ENCODE data around the gene XRCC4.

XRCC4 gene

DNA sequence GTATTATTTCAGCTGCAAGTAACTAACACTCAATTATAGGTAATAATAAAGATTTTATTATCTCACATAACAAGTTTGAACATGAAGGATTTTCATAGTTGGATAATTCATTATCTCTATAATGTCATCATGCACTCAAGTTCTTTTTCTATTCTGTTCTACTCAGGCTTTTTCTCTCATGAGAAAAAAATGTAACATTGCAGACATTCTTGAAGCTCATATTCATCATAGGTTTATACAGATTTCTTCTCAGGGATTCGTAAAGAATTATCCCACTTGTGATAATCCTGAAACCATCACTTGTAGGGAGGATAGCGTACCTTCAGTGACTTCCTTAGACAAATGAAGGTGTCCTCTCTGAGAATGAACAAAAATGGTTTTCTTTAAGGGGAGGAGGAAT lies 150.3 kb downstream of the XRCC4 start:
- TF ChIP-seq, protein P1, sequence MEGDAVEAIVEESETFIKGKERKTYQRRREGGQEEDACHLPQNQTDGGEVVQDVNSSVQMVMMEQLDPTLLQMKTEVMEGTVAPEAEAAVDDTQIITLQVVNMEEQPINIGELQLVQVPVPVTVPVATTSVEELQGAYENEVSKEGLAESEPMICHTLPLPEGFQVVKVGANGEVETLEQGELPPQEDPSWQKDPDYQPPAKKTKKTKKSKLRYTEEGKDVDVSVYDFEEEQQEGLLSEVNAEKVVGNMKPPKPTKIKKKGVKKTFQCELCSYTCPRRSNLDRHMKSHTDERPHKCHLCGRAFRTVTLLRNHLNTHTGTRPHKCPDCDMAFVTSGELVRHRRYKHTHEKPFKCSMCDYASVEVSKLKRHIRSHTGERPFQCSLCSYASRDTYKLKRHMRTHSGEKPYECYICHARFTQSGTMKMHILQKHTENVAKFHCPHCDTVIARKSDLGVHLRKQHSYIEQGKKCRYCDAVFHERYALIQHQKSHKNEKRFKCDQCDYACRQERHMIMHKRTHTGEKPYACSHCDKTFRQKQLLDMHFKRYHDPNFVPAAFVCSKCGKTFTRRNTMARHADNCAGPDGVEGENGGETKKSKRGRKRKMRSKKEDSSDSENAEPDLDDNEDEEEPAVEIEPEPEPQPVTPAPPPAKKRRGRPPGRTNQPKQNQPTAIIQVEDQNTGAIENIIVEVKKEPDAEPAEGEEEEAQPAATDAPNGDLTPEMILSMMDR (IDR thresholded peaks at IDR 0.05; ENCODE audit: low read depth, low read length), result no peak
- H3K4me3 ChIP-seq (ENCODE audit: low read depth, low read length), result no peak overlapping the region
- in situ Hi-C loops (cut with HindIII; ENCODE audit: low sequenced_read_pairs), result no loop called here
- no peak for DNase-seq (ENCODE audit: low read depth, low spot score)

DNA sequence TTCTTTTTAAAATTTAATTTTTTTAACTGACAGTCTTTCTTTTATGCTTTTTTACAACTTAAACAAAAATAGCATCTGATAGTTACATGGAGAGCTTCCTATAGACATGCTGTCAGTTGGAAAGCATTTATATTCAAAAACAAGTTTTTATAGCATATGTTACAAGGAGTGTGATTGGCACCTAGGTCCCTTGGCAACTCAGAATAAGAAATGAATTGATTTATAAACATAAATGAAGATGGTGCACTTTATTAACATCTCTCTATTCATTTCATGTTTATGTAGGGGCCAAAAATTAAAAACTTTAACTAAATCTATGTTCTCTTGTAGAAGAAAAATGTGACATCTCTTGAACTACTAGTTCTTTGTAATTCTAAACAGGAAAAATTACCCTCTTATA lies 153.2 kb downstream of the XRCC4 start:
- DNase-seq (ENCODE audit: low read depth, low spot score), result no peak
- TF ChIP-seq, protein P1 (IDR thresholded peaks at IDR 0.05; ENCODE audit: low read depth, low read length), result no peak
- no peak overlapping the region for H3K4me3 ChIP-seq (ENCODE audit: low read depth, low read length)
- in situ Hi-C loops (cut with HindIII; ENCODE audit: low sequenced_read_pairs), result no loop called here

DNA sequence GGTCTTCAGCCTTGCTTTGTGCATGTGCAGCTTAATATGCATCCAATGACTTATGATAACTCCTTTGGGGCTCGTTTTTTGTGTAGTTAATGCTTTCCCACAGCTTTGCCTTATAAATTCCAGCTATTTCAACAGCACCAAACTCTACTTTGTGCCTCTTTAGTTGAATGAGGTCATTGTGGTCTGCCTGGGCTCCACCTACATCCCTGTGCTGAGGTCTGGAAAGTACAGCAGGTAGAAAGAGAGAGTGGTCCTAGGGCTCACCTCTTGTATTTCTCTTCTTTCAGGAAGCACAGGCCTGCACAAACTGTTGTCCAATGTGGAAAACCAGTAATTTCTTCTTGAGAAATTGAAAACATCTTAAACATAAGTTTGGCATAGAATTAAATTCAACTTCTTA lies 167.2 kb downstream of the XRCC4 start:
- DNase-seq (ENCODE audit: low read depth, low spot score), result no peak
- H3K4me3 ChIP-seq (ENCODE audit: low read depth, low read length), result no peak overlapping the region
- TF ChIP-seq, protein P1 (IDR thresholded peaks at IDR 0.05; ENCODE audit: low read depth, low read length), result no peak
- in situ Hi-C loops (cut with HindIII; ENCODE audit: low sequenced_read_pairs), result no loop called here

DNA sequence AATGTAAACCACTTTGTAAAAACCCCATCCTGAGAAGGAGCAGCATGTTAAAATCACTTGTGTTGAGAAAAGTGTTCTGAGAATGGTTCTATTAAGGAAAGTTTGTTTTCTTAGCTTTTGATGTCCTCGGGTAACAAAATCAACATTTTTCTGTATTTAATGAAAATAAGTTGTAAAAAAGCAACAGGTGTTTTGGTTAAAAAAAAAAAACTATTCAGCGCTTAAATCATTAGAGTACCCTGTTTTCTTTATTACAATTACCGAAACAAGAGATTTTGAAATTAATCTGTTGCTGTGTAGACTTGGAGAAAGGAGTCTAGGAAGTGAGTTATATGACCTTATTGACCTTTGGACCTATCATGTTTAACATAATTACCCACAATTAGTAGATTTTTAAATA lies 167.7 kb downstream of the XRCC4 start:
- in situ Hi-C loops (cut with HindIII; ENCODE audit: low sequenced_read_pairs), result no loop called here
- TF ChIP-seq, protein P1 (IDR thresholded peaks at IDR 0.05; ENCODE audit: low read depth, low read length), result no peak

DNA sequence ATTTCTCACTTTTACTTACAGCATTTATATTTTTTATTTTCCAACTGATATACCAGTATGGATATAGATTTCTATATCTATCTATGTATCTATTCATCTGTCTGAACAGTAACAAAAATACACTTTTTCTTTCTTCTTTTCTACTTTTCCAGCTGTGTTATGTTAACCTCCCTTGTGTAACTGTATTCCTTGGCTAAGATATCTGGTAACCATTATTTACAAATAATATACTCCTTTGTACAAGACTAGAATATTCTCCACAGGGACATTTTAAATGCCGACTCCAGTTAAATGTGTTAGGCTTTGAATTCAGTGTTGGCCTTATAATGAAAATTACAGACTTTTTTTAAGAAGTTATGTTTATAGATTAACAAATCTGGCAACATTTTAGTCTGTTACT lies 168.7 kb downstream of the XRCC4 start:
- H3K4me3 ChIP-seq (ENCODE audit: low read depth, low read length), result no peak overlapping the region
- DNase-seq (ENCODE audit: low read depth, low spot score), result no peak
- in situ Hi-C loops (cut with HindIII; ENCODE audit: low sequenced_read_pairs), result no loop called here

More for the DNA sequence above, 167.7 kb downstream of the XRCC4 start:
- DNase-seq (ENCODE audit: low read depth, low spot score), result no peak
- no peak overlapping the region for H3K4me3 ChIP-seq (ENCODE audit: low read depth, low read length)

DNA sequence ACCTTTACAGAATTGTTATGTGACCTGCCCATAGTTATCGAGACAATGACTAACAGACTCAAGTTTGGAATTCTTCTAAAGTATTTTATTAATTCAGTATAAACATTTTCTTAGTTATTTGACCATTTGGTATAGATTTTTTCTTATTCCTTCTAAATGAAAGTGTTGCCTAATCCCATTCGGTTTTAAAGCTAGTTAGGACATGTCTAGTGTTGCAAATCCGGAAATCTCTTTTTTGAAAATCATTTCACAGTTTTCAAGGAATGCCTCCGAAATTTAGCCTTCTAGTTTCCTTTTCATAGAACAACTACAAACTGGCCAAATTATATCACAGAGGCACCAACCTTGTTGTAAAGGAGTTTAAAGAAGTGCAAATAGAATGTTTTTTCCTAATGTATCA lies 171.8 kb downstream of the XRCC4 start:
- TF ChIP-seq, protein P1 (IDR thresholded peaks at IDR 0.05; ENCODE audit: low read depth, low read length), result no peak
- DNase-seq (ENCODE audit: low read depth, low spot score), result no peak
- in situ Hi-C loops (cut with HindIII; ENCODE audit: low sequenced_read_pairs), result no loop called here
- H3K4me3 ChIP-seq (ENCODE audit: low read depth, low read length), result no peak overlapping the region

More for the DNA sequence above, 168.7 kb downstream of the XRCC4 start:
- TF ChIP-seq, protein P1 (IDR thresholded peaks at IDR 0.05; ENCODE audit: low read depth, low read length), result no peak

DNA sequence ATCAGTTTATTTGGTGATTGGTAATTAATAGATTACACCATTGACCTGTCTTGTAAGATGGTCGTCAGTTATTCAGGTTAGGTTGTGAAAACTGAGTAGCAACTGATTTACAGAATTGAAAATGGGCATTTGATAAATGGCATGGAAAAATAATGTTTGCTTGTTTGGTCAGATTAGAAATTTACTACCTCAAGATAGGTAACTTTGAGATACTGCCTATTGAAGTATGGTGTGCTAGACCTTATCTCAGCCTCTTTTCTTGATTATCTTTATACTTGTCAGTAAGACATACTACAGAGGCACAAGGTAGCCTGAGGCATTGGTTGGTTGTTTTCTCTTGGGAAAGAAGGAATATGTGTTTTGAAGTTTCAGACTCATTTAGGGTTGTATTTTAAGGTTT lies 174.5 kb downstream of the XRCC4 start:
- no peak for DNase-seq (ENCODE audit: low read depth, low spot score)
- in situ Hi-C loops (cut with HindIII; ENCODE audit: low sequenced_read_pairs), result no loop called here
- no peak overlapping the region for H3K4me3 ChIP-seq (ENCODE audit: low read depth, low read length)
- TF ChIP-seq, protein P1 (IDR thresholded peaks at IDR 0.05; ENCODE audit: low read depth, low read length), result no peak

Data from astrocyte of the spinal cord (primary cell).